Endothelial cell of umbilical vein (primary cell): ENCODE results near the gene XRRA1. TPM values are rescaled to one million over a fixed set of nuclear protein-coding genes. Genes with fewer than 3 reads are reported as not detected.

ENCODE experiments used
- BruUV-seq: library from RNA; stranded (reverse); fragments of 400-500 nt; replicated peaks from 2 replicates; lab custom pipeline; 2021; lab: Mats Ljungman, UMichigan
- CTCF ChIA-PET: fragments of 300-600, 350-600 bp; sonication (Branson Sonifier 250); formaldehyde crosslinking; loops from one replicate; lab custom pipeline; 2021; ENCODE audit warnings: antibody characterized with exemption, inconsistent platforms; lab: Charles Lee
- POLR2A ChIA-PET: fragments of 300-600, 350-600 bp; sonication (Branson Sonifier 250); formaldehyde crosslinking; loops from one replicate; lab custom pipeline; 2021; ENCODE audit warnings: antibody characterized with exemption, inconsistent platforms; lab: Charles Lee
- DNase-seq: peaks from one replicate; pipeline ENCODE4 v3.0.0-alpha.2; 2011; ENCODE audit warnings: low read depth, low spot score
- FAIRE-seq: peaks from 2 replicates; lab custom pipeline; 2011; peaks lifted over from hg19 to GRCh38; lab: Jason Lieb, UNC
- H2AFZ ChIP-seq: 2 replicates; pipeline ENCODE4 v1.6.0; 2012; ENCODE audit warnings: low read depth, low read length, control low read depth, inconsistent platforms
- H3K27ac ChIP-seq: 2 replicates; pipeline ENCODE4 v1.5.1; 2011; ENCODE audit warnings: low read depth, mild to moderate bottlenecking, control low read depth, low read length, moderate library complexity; ENCODE audit not compliant: insufficient read depth
- H3K27me3 ChIP-seq, 2 experiments: 2 replicates each; pipeline versions ENCODE4 v1.6.0 to v1.6.1; 2011; ENCODE audit warnings: low read length in 2 of 2, mixed read lengths in 1 of 2; ENCODE audit not compliant: control insufficient read depth in 2 of 2, insufficient read depth in 2 of 2
- H3K36me3 ChIP-seq, 2 experiments: 2 replicates in 1 of 2; 3 replicates in 1 of 2; pipeline ENCODE4 v1.5.1; 2011; ENCODE audit warnings: low read length in 2 of 2, mild to moderate bottlenecking in 1 of 2, moderate library complexity in 1 of 2; ENCODE audit not compliant: control insufficient read depth in 2 of 2, insufficient read depth in 2 of 2; ENCODE audit errors: extremely low read depth in 1 of 2
- H3K4me1 ChIP-seq: 3 replicates; pipeline ENCODE4 v1.5.1; 2011; ENCODE audit warnings: mild to moderate bottlenecking, low read length; ENCODE audit not compliant: control insufficient read depth, insufficient read depth; ENCODE audit errors: extremely low read depth
- H3K4me2 ChIP-seq: 2 replicates; pipeline ENCODE4 v1.6.1; 2011; ENCODE audit warnings: low read length, control low read depth, mixed read lengths; ENCODE audit not compliant: insufficient read depth
- H3K4me3 ChIP-seq, 3 experiments: fragments of 200-600 bp in 1 of 3; sonication (generic), shearing (Covaris generic) in 1 of 3; replicated peaks in 1 of 3; 2 replicates each; pipeline ENCODE4 v1.5.1; 2011 to 2016; ENCODE audit warnings: control low read depth in 3 of 3, low read length in 3 of 3, mild to moderate bottlenecking in 2 of 3, inconsistent platforms in 1 of 3, low read depth in 1 of 3, moderate library complexity in 1 of 3; ENCODE audit not compliant: insufficient read depth in 1 of 3
- H3K79me2 ChIP-seq: 2 replicates; pipeline ENCODE4 v1.6.0; 2012; ENCODE audit warnings: low read length, inconsistent platforms; ENCODE audit not compliant: control insufficient read depth, insufficient read depth
- H3K9ac ChIP-seq: replicated peaks from 2 replicates; pipeline ENCODE3; 2011; ENCODE audit warnings: low read length, control low read depth; ENCODE audit not compliant: insufficient read depth; ENCODE audit errors: extremely low read depth
- H3K9me1 ChIP-seq: replicated peaks from 3 replicates; pipeline ENCODE4 v1.6.0; 2011; ENCODE audit warnings: mild to moderate bottlenecking, low read length; ENCODE audit not compliant: control insufficient read depth, insufficient read depth; ENCODE audit errors: extremely low read depth
- H3K9me3 ChIP-seq: replicated peaks from 2 replicates; pipeline ENCODE4 v1.5.1; 2012; ENCODE audit warnings: low read length, inconsistent platforms; ENCODE audit not compliant: control insufficient read depth, insufficient read depth
- H4K20me1 ChIP-seq: replicated peaks from 2 replicates; pipeline ENCODE3; 2011; ENCODE audit warnings: mild to moderate bottlenecking, low read length; ENCODE audit not compliant: control insufficient read depth, insufficient read depth; ENCODE audit errors: extremely low read depth
- EZH2 ChIP-seq: IDR thresholded peaks from 2 replicates; pipeline ENCODE4 v1.6.1; 2012; ENCODE audit warnings: borderline replicate concordance, low read depth, mild to moderate bottlenecking, moderate library complexity, low read length, inconsistent platforms; ENCODE audit not compliant: severe bottlenecking
- FOS ChIP-seq: IDR thresholded peaks from 2 replicates; pipeline ENCODE4 v1.6.1; 2011; ENCODE audit warnings: mild to moderate bottlenecking, low read length, moderate library complexity, borderline replicate concordance; ENCODE audit not compliant: insufficient read depth
- GATA2 ChIP-seq: IDR thresholded peaks from 2 replicates; pipeline ENCODE4 v1.7.0; 2011; ENCODE audit warnings: low read depth, mild to moderate bottlenecking, moderate library complexity, mixed read lengths, low read length; ENCODE audit not compliant: insufficient read length, insufficient read depth
- JUN ChIP-seq: IDR thresholded peaks from 2 replicates; pipeline ENCODE4 v1.6.1; 2011; ENCODE audit warnings: borderline replicate concordance, low read depth; ENCODE audit not compliant: insufficient read length, insufficient read depth
- MYC ChIP-seq: IDR thresholded peaks from one replicate; pipeline ENCODE4 v1.6.1; 2011; ENCODE audit warnings: mild to moderate bottlenecking, low read depth, low read length
- POLR2A ChIP-seq: IDR thresholded peaks from 2 replicates; pipeline ENCODE4 v1.6.1; 2012; ENCODE audit warnings: low read depth, mild to moderate bottlenecking, control low read depth, low read length
- POLR2AphosphoS5 ChIP-seq: IDR thresholded peaks from 2 replicates; pipeline ENCODE4 v1.6.1; 2012; ENCODE audit warnings: low read depth, mild to moderate bottlenecking, control low read depth, low read length, moderate library complexity; ENCODE audit not compliant: insufficient read depth
- dilution Hi-C: fragments of 300-500 bp; cut with MboI; formaldehyde crosslinking; loops from one replicate; pipeline ENCODE4 v1.15.0; 2019; ENCODE audit warnings: low sequenced_read_pairs; ENCODE audit not compliant: extremely low pct_ligation_motif_present
- intact Hi-C: fragments of 100-400 bp; cut with micrococcal nuclease; formaldehyde crosslinking; loops from one replicate; pipeline ENCODE4 v1.10.0; 2022
- polyA plus RNA-seq, 4 experiments: library from polyadenylated mRNA; depleted of rRNA in 3 of 4; stranded (reverse) in 3 of 4; unstranded in 1 of 4; fragments of >200 nt; gene quantifications; 2 replicates each; pipeline versions ENCODE4 v1.2.1 to v1.2.3, GENCODE V29; 2011 to 2012; ENCODE audit warnings: missing spikeins in 1 of 4
- total RNA-seq: library from RNA; stranded (reverse); gene quantifications from 2 replicates; pipeline ENCODE4 v1.2.3, GENCODE V29; 2021
- TF ChIP-seq, protein P1 (sequence below), 2 donors: IDR thresholded peaks; 1 replicate in 1 of 2; 2 replicates in 1 of 2; pipeline ENCODE4 v1.5.1; 2011; ENCODE audit warnings: low read length in 2 of 2, mild to moderate bottlenecking in 2 of 2, moderate library complexity in 2 of 2, control low read depth in 1 of 2, inconsistent platforms in 1 of 2, low read depth in 1 of 2; ENCODE audit not compliant: insufficient read depth in 1 of 2; ENCODE audit errors: extremely low read depth in 1 of 2
- TF ChIP-seq, protein P2 (sequence below): IDR thresholded peaks from 2 replicates; pipeline ENCODE4 v1.6.1; 2011; ENCODE audit not compliant: insufficient read depth, insufficient read length

The XRRA1 gene
- total and polyA plus RNA-seq, 2 donors (not counting 3 experiments of a cell fraction or from before 2014, with no cell fraction given): 8.6 to 11.2 TPM

DNA sequence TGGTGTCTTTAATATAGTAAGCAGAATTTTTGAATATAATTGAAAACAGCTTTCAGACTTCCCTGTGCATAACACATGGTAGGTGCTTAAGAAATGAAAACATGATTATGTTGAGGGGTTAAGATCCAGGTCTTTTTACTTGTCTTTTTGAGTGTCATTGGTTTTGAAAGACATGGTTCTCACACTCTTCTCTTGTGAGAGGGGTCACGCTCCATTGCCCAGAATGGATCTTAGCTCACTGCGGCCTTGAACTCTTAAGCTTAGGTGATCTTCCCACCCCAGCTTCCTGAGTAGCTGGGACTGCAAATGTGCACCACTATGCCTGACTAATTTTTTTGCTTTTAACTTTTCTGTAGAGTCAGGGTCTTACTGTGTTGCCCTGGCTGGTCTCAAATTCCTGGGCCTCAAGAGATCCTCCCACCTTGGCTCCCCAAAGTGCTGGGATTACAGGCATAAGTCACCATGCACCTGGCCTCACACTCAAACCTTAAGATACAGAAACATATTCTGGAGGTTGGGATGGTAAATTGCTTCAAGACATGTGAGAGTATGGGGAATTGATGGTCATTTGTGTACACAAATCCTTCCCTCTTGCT is 1.6 kb upstream of the XRRA1 start:
- peak overlapping the region; percentile 92 for H3K4me2 ChIP-seq
- POLR2A ChIA-PET: no interaction called here
- peaks cover 12% of the 10 kb centered on the region for H3K4me1 ChIP-seq
- intact Hi-C loops: no loop called here
- BruUV-seq: no TSS peak
- H2AFZ ChIP-seq: no peak overlapping the region
- H3K79me2 ChIP-seq: peaks cover 64% of the 10 kb centered on the region
- H3K27me3 ChIP-seq: no peaks in the 10 kb centered on the region
- dilution Hi-C loops: no loop called here
- FAIRE-seq: no peak
- no peaks in the 10 kb centered on the region for H3K9me1 ChIP-seq
- peak overlapping the region; percentile 91 for H3K9ac ChIP-seq
- H4K20me1 ChIP-seq: peaks cover 6% of the 10 kb centered on the region
- TF ChIP-seq POLR2A: no peak
- TF ChIP-seq, protein P1, sequence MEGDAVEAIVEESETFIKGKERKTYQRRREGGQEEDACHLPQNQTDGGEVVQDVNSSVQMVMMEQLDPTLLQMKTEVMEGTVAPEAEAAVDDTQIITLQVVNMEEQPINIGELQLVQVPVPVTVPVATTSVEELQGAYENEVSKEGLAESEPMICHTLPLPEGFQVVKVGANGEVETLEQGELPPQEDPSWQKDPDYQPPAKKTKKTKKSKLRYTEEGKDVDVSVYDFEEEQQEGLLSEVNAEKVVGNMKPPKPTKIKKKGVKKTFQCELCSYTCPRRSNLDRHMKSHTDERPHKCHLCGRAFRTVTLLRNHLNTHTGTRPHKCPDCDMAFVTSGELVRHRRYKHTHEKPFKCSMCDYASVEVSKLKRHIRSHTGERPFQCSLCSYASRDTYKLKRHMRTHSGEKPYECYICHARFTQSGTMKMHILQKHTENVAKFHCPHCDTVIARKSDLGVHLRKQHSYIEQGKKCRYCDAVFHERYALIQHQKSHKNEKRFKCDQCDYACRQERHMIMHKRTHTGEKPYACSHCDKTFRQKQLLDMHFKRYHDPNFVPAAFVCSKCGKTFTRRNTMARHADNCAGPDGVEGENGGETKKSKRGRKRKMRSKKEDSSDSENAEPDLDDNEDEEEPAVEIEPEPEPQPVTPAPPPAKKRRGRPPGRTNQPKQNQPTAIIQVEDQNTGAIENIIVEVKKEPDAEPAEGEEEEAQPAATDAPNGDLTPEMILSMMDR (IDR thresholded peaks at IDR 0.05; ENCODE audit: extremely low read depth in 1 of 2, insufficient read depth in 1 of 2, low read depth in 1 of 2, low read length in 2 of 2): no peak
- TF ChIP-seq JUN: no peak
- TF ChIP-seq MYC: no peak
- TF ChIP-seq POLR2AphosphoS5: no peak
- TF ChIP-seq GATA2: no peak
- no peak for TF ChIP-seq FOS
- no peak for TF ChIP-seq EZH2
- TF ChIP-seq, protein P2, sequence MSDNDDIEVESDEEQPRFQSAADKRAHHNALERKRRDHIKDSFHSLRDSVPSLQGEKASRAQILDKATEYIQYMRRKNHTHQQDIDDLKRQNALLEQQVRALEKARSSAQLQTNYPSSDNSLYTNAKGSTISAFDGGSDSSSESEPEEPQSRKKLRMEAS: no peak
- no peak overlapping the region for H3K27ac ChIP-seq
- no peak for DNase-seq
- peaks cover 0 to 6% of the 10 kb centered on the region in 2 experiments for H3K36me3 ChIP-seq
- CTCF ChIA-PET: no interaction called here
- H3K9me3 ChIP-seq: no peaks in the 10 kb centered on the region
- peak overlapping the region; percentile 55 to 95 (median 93) for H3K4me3 ChIP-seq
